Epithelial cell of esophagus (primary cell): Measurements from ENCODE around the gene AAR2.

Source experiments
- DNase-seq: peaks from one replicate; pipeline ENCODE4 v3.0.0; 2010; ENCODE audit warnings: low read depth
- H3K4me3 ChIP-seq: 2 replicates; pipeline ENCODE4 v1.5.1; 2011; ENCODE audit warnings: mild to moderate bottlenecking, low read length, control low read depth
- TF ChIP-seq, protein P1 (sequence below): IDR thresholded peaks from 2 replicates; pipeline ENCODE4 v1.5.1; 2011; ENCODE audit warnings: low read depth, mild to moderate bottlenecking, low read length, control low read depth, inconsistent platforms; ENCODE audit not compliant: insufficient read depth; ENCODE audit errors: missing control alignments

Gene AAR2

DNA sequence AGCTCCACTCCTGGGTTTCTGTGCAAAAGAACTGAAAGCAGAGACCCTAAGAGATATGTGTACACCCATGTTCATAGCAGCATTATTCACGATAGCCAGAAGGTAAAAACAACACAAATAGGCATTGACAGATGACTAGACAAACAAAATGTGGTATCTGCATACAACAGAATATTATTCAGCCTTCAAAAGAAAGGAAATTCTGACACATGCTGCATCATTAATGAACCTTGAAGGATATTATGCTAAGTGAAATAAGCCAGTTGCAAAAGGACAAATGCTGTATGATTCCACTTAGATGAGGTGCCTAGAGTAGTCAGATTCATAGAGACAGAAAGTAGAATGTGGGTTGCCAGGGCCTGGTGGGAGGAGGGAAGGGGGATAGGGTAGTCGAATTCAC lies 17.8 kb downstream of the AAR2 start:
- peak; percentile 64 for DNase-seq
- TF ChIP-seq, protein P1, sequence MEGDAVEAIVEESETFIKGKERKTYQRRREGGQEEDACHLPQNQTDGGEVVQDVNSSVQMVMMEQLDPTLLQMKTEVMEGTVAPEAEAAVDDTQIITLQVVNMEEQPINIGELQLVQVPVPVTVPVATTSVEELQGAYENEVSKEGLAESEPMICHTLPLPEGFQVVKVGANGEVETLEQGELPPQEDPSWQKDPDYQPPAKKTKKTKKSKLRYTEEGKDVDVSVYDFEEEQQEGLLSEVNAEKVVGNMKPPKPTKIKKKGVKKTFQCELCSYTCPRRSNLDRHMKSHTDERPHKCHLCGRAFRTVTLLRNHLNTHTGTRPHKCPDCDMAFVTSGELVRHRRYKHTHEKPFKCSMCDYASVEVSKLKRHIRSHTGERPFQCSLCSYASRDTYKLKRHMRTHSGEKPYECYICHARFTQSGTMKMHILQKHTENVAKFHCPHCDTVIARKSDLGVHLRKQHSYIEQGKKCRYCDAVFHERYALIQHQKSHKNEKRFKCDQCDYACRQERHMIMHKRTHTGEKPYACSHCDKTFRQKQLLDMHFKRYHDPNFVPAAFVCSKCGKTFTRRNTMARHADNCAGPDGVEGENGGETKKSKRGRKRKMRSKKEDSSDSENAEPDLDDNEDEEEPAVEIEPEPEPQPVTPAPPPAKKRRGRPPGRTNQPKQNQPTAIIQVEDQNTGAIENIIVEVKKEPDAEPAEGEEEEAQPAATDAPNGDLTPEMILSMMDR, result no peak
- no peak overlapping the region for H3K4me3 ChIP-seq

DNA sequence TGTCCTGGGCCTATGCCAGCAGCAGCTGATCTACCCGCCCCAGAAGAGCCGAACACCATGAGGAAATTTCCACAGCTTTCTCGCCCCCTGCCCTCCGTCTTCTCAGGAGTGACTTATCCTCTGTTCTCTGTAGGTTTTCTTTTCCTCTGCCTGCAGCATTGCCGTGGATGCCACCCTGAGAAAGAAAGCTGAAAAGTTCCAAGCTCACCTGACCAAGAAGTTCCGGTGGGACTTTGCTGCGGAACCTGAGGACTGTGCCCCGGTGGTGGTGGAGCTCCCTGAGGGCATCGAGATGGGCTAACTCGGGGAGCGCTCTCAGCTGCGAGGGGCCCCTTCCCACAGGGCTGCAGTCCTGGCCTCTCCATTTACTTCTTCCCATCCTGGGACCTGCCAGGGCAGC lies 19.2 kb downstream of the AAR2 start:
- no peak for DNase-seq
- TF ChIP-seq, protein P1, result no peak
- no peak overlapping the region for H3K4me3 ChIP-seq

DNA sequence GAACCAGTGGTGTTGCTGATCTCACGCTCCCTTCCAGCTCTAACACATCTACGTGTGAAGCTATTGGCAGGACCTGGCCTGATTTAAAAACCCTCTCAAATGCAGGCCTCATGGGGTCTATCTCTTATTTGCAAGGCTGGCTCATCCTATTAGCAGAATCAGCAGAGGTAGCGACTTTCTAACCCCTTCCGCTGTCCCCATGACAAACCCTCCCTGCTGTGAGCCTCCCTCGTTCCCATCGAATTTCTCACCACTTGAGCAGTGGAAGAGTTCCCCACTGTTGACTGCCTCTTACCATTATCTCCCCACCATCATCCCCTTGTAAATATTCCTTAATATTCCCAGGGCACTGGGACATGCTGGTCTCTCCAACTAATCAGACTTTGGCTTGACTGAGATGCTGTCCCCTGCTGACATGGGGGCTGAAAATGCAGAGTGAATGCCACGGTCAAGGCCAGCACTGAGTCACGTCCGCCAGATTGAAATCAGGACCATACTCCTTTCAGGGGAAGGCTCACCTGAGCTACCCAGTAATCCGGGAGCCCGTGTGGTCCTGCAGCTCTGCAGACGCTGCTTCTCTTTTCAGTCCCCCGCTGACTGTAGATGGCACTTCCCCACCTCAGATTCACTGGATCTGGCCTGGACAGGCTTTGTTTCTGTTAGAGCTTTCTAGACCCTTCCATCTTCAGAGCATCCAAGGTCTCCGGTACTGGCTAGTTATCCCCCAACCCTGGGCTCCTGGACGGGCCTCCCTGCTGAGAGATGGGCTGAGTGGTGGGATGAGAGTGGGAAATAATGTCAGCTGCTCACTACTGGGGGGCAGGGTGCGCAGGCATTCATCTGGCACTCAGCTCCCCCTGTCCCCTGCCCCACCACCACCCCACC lies 23.1 kb downstream of the AAR2 start:
- H3K4me3 ChIP-seq, result no peak overlapping the region
- TF ChIP-seq, protein P1, result no peak
- no peak for DNase-seq

DNA sequence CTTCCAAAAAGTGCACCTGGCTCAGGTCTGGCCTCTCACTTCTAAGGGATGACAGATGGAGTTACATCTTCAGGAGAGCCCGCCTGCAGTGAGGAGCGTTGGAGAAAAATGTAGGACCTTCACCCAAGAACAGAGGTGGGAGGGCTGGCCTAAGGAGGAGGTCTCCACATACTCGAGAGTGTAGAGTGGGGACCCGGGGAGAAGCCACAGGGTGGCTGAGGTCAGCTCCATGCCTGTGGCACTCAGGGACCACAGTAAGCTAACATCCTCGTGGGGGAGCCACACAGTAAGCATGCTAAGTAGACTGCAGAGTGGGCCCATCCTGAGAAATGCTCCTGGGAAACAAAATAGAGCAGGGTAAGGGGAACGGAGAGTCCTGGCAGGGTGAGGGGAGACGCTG lies 24.0 kb downstream of the AAR2 start:
- no peak overlapping the region for H3K4me3 ChIP-seq
- TF ChIP-seq, protein P1, result no peak
- no peak for DNase-seq

DNA sequence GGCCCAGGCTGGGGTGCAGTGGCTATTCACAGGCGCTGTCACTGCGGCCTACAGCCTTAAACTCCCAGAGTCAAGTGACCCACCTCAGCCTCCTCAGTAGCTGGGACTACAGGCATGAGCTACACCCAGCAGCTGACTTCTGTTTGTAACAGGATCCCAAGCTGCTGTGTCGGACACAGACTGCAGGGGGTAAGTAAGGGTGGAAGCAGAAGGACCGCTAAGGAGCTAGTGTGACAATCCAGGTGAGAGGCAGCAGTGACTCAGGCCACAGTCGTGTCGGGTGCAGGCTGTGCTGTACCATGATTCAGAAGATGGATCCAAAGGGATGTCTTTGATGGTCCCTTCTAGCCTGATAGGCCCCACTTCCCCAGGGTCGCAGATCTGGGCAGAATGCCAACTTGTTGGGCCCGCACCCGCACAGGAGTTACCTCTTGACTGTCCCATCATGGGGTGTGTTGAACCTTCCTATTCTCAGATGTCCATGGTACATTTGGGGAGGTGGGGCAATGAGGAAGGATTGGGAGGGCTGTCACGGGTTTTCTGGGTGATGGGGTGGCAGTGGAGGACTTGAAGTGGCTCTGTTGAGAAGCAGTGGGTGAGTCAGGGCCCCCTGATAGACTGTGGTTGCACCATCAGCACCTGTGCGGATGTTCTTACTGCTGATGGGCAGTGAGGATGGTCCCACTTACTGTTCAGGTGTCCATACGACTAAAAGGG lies 25.3 kb downstream of the AAR2 start:
- DNase-seq, result no peak
- no peak overlapping the region for H3K4me3 ChIP-seq
- TF ChIP-seq, protein P1, result no peak

DNA sequence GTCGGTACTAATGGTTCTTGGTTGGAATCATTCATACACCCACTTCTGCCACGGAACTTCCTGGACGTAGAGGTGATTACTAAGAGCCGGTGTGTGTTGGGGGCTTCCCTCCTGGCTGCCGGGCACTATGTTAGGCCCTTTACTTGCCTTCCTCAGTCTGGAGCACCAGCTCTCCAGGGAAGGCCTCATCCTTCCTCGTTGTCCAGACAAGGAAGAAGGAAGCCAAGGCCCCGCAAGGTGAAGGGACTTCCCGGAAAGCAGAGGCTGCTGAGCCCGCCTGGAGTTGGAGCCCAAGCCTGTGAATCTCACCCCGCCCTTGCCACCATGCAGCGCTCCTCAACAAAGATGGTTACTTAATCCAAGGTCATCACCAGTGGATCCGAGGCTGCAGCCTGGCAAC lies 26.2 kb downstream of the AAR2 start:
- TF ChIP-seq, protein P1, result no peak
- DNase-seq, result no peak
- no peak overlapping the region for H3K4me3 ChIP-seq
